Fibroblast of lung (primary cell): Measurements from ENCODE around the gene ITGA8.
"Not testable (repeated sequence)": the region's sequence is repeated elsewhere in the genome, so short reads cannot be mapped to it uniquely, and the experiment has no call there.

Experiments
- CTCF ChIP-seq, 2 donors: IDR thresholded peaks in 1 of 2; conservative IDR thresholded peaks in 1 of 2; 1 replicate in 1 of 2; 2 replicates in 1 of 2; pipeline ENCODE4 v1.5.1; 2011 to 2012; ENCODE audit warnings: low read length in 2 of 2, control low read depth in 1 of 2, inconsistent platforms in 1 of 2, low read depth in 1 of 2, mild to moderate bottlenecking in 1 of 2
- EZH2 ChIP-seq: IDR thresholded peaks from 2 replicates; pipeline ENCODE4 v1.5.1; 2012; ENCODE audit warnings: low read length, control low read depth, mild to moderate bottlenecking; ENCODE audit errors: missing control alignments

GRCh38 chr10:15534928-15535538 lies 184.7 kb downstream of the ITGA8 start:
- TF ChIP-seq CTCF (conservative IDR thresholded peaks at IDR 0.05 in 1 of 2, IDR thresholded peaks at IDR 0.05 in 1 of 2; ENCODE audit: low read depth in 1 of 2, low read length in 2 of 2); EZH2: not testable (repeated sequence)
